HepG2 (cell line): ENCODE results near the gene MRPS7. TPM values are rescaled to one million over a fixed set of nuclear protein-coding genes. Genes with fewer than 3 reads are reported as not detected.

Source experiments
- EED ChIP-seq: sonication (generic); formaldehyde crosslinking; IDR thresholded peaks from 2 replicates; pipeline ENCODE4 v1.5.0; 2020; ENCODE audit warnings: mild to moderate bottlenecking, missing genetic modification reagents
- KDM4B ChIP-seq: sonication (generic); formaldehyde crosslinking; IDR thresholded peaks from 2 replicates; pipeline ENCODE4 v1.4.0; 2020; ENCODE audit warnings: missing genetic modification reagents
- MEF2D ChIP-seq: sonication (generic); formaldehyde crosslinking; IDR thresholded peaks from 2 replicates; pipeline ENCODE4 v1.5.1; 2020; ENCODE audit warnings: mild to moderate bottlenecking, missing genetic modification reagents
- MXI1 ChIP-seq: IDR thresholded peaks from 3 replicates; pipeline ENCODE4 v1.6.1; 2012; ENCODE audit warnings: low read depth, low read length, inconsistent platforms, borderline replicate concordance
- ZNF225 ChIP-seq: sonication (generic); formaldehyde crosslinking; IDR thresholded peaks from 2 replicates; pipeline ENCODE4 v1.4.0; 2020; ENCODE audit warnings: mild to moderate bottlenecking, missing genetic modification reagents
- ZNF234 ChIP-seq: sonication (generic); formaldehyde crosslinking; conservative IDR thresholded peaks from 2 replicates; pipeline ENCODE4 v1.5.1; 2020; ENCODE audit warnings: mild to moderate bottlenecking, missing genetic modification reagents
- ZNF557 ChIP-seq: sonication (generic); formaldehyde crosslinking; IDR thresholded peaks from 2 replicates; pipeline ENCODE4 v1.4.0; 2020; ENCODE audit warnings: missing genetic modification reagents
- ZSCAN20 ChIP-seq: sonication (generic); formaldehyde crosslinking; IDR thresholded peaks from 2 replicates; pipeline ENCODE4 v1.4.0; 2020; ENCODE audit warnings: missing genetic modification reagents, mild to moderate bottlenecking, borderline replicate concordance
- polyA plus RNA-seq, 8 experiments: library from polyadenylated mRNA; depleted of rRNA in 3 of 8; stranded (reverse) in 7 of 8; unstranded in 1 of 8; fragments of >200 nt; fragmentation: Illumina TruSeq in 4 of 8; extraction: Trizol in 4 of 8; gene quantifications; 2 replicates each; pipeline versions ENCODE4 v1.2.1 to v1.2.3, GENCODE V29; 2011 to 2016; ENCODE audit warnings: low read depth in 4 of 8, missing spikeins in 1 of 8, mixed read lengths in 1 of 8; ENCODE audit not compliant: insufficient read depth in 1 of 8
- total RNA-seq, 5 experiments: library from RNA; depleted of rRNA; stranded (reverse); fragments of >200 nt; fragmentation: Illumina TruSeq; extraction: Trizol; gene quantifications; 2 replicates each; pipeline ENCODE4 v1.2.3, GENCODE V29; 2016; ENCODE audit warnings: low read depth in 1 of 5
- TF ChIP-seq, protein P1 (sequence below): sonication (generic); formaldehyde crosslinking; IDR thresholded peaks from 2 replicates; pipeline ENCODE4 v1.4.0; 2020; ENCODE audit warnings: mild to moderate bottlenecking, missing genetic modification reagents
- TF ChIP-seq, protein P2 (sequence below): sonication (generic); formaldehyde crosslinking; IDR thresholded peaks from 2 replicates; pipeline ENCODE4 v1.4.0; 2020; ENCODE audit warnings: missing genetic modification reagents
- TF ChIP-seq, protein P3 (sequence below): fragments of 450-650 bp; IDR thresholded peaks from 2 replicates; pipeline ENCODE4 v1.6.1; 2017
- TF ChIP-seq, protein P4 (sequence below): sonication (generic); formaldehyde crosslinking; IDR thresholded peaks from 2 replicates; pipeline ENCODE4 v1.8.1; 2022; ENCODE audit warnings: mild to moderate bottlenecking, missing genetic modification reagents

The MRPS7 gene
- total and polyA plus RNA-seq, 2 of the 13 experiments (the other 11 are each of a cell fraction or from before 2014, with no cell fraction given): 97.0 to 162 TPM

DNA sequence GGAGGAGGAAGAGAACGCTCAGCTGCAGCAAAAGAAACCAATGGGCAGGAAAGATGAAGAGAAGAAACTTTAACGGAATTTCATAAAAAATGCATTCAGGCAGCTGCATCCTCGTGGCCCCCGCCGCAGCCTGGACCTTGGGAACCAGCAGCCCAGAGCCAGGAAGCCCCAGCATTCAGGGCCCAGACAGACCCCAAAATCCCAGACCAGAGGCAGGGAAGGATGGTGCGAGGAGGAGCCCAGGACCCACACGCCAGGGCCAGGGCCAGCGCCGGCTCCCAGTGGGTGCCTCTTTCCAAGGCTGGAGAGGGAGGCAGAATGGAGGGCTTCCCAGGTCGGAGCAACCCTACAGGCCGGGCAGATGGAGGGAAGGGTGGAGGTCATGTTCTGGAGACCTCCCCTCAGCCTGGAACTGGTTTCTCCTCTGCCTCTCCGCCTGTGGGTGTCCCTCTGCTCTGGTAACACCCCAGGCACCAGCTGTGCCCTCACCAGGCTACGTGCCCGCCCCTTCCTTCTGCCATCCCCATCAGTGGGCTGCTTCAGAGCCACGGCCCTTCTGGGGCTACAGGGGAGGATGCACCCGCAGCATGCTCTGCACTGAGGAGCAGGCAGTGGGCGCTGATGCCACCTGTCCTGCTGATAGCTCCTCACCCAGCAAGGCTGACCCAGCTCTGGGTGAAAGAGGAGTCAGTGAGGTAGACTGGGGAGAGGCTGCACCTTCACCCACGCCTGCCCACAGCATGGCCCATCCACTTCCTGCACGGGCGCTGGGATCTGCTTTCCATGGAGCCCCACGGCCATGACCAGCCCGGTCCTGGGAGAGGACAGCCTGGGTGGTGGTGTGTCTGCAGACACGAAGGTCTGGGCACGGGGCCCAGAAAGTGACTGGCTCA lies 10.5 kb downstream of the MRPS7 start (continued):
- TF ChIP-seq, protein P1, sequence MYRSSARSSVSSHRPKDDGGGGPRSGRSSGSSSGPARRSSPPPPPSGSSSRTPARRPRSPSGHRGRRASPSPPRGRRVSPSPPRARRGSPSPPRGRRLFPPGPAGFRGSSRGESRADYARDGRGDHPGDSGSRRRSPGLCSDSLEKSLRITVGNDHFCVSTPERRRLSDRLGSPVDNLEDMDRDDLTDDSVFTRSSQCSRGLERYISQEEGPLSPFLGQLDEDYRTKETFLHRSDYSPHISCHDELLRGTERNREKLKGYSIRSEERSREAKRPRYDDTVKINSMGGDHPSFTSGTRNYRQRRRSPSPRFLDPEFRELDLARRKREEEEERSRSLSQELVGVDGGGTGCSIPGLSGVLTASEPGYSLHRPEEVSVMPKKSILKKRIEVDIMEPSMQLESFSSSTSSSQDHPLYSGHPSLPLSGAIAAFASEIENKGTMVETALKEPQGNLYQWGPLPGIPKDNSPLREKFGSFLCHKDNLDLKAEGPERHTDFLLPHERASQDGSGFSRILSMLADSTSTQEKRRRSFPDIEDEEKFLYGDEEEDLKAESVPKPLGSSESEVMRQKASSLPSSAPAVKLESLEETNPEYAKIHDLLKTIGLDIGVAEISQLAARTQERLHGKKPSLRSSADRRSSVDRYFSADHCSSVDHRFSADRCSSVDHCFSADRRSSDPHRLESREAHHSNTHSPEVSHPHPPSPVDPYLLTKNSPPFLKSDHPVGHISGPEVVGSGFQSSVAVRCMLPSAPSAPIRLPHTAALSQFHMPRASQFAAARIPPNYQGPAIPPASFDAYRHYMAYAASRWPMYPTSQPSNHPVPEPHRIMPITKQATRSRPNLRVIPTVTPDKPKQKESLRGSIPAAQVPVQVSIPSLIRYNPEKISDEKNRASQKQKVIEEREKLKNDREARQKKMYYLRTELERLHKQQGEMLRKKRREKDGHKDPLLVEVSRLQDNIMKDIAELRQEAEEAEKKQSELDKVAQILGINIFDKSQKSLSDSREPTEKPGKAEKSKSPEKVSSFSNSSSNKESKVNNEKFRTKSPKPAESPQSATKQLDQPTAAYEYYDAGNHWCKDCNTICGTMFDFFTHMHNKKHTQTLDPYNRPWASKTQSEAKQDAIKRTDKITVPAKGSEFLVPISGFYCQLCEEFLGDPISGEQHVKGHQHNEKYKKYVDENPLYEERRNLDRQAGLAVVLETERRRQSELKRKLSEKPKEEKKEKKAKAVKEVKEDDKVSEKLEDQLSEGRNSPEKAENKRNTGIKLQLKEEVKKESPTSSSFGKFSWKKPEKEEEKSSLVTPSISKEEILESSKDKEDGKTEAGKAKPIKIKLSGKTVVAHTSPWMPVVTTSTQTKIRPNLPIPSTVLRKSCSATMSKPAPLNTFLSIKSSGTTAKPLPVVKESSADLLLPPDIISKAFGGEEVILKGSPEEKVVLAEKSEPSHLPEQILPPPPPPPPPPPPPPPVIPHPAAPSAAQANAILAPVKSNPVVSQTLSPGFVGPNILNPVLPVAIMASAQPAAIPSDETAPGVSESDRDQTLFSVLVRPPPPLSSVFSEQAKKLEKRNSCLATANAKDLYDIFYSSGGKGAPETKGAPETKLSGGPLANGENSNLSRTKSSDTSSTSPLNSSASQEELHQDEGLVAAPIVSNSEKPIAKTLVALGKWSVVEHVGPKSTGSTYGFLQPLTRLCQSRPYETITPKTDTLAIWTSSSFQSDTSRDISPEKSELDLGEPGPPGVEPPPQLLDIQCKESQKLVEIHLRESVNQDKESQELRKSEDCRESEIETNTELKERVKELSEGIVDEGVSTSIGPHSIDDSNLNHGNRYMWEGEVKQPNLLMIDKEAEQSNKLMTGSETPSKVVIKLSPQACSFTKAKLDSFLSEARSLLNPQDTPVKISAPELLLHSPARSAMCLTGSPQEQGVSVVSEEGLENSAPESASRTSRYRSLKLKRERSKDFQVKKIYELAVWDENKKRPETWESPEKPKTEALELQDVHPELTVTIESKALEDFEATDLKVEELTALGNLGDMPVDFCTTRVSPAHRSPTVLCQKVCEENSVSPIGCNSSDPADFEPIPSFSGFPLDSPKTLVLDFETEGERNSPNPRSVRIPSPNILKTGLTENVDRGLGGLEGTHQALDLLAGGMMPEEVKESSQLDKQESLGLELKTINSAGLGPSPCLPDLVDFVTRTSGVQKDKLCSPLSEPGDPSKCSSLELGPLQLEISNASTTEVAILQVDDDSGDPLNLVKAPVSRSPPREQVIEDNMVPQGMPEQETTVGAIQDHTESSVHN: no peak
- no peak for TF ChIP-seq ZNF557
- TF ChIP-seq, protein P2, sequence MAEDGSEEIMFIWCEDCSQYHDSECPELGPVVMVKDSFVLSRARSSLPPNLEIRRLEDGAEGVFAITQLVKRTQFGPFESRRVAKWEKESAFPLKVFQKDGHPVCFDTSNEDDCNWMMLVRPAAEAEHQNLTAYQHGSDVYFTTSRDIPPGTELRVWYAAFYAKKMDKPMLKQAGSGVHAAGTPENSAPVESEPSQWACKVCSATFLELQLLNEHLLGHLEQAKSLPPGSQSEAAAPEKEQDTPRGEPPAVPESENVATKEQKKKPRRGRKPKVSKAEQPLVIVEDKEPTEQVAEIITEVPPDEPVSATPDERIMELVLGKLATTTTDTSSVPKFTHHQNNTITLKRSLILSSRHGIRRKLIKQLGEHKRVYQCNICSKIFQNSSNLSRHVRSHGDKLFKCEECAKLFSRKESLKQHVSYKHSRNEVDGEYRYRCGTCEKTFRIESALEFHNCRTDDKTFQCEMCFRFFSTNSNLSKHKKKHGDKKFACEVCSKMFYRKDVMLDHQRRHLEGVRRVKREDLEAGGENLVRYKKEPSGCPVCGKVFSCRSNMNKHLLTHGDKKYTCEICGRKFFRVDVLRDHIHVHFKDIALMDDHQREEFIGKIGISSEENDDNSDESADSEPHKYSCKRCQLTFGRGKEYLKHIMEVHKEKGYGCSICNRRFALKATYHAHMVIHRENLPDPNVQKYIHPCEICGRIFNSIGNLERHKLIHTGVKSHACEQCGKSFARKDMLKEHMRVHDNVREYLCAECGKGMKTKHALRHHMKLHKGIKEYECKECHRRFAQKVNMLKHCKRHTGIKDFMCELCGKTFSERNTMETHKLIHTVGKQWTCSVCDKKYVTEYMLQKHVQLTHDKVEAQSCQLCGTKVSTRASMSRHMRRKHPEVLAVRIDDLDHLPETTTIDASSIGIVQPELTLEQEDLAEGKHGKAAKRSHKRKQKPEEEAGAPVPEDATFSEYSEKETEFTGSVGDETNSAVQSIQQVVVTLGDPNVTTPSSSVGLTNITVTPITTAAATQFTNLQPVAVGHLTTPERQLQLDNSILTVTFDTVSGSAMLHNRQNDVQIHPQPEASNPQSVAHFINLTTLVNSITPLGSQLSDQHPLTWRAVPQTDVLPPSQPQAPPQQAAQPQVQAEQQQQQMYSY (CRISPR knock-in tag): no peak
- TF ChIP-seq ZNF234 (CRISPR knock-in tag): no peak
- TF ChIP-seq, protein P3, sequence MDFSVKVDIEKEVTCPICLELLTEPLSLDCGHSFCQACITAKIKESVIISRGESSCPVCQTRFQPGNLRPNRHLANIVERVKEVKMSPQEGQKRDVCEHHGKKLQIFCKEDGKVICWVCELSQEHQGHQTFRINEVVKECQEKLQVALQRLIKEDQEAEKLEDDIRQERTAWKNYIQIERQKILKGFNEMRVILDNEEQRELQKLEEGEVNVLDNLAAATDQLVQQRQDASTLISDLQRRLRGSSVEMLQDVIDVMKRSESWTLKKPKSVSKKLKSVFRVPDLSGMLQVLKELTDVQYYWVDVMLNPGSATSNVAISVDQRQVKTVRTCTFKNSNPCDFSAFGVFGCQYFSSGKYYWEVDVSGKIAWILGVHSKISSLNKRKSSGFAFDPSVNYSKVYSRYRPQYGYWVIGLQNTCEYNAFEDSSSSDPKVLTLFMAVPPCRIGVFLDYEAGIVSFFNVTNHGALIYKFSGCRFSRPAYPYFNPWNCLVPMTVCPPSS: no peak
- TF ChIP-seq, protein P4, sequence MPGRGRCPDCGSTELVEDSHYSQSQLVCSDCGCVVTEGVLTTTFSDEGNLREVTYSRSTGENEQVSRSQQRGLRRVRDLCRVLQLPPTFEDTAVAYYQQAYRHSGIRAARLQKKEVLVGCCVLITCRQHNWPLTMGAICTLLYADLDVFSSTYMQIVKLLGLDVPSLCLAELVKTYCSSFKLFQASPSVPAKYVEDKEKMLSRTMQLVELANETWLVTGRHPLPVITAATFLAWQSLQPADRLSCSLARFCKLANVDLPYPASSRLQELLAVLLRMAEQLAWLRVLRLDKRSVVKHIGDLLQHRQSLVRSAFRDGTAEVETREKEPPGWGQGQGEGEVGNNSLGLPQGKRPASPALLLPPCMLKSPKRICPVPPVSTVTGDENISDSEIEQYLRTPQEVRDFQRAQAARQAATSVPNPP (CRISPR knock-in tag): 0 out of 2 replicates have a peak, but pooled peaks have one; percentile 24
- TF ChIP-seq ZSCAN20 (CRISPR knock-in tag): no peak
- TF ChIP-seq EED (CRISPR knock-in tag): no peak
- TF ChIP-seq ZNF225 (CRISPR knock-in tag): no peak
- TF ChIP-seq MXI1: no peak
- TF ChIP-seq MEF2D (CRISPR knock-in tag): no peak
- TF ChIP-seq KDM4B: no peak
